ENCODE measurements around the gene NCKAP5L.

DNA sequence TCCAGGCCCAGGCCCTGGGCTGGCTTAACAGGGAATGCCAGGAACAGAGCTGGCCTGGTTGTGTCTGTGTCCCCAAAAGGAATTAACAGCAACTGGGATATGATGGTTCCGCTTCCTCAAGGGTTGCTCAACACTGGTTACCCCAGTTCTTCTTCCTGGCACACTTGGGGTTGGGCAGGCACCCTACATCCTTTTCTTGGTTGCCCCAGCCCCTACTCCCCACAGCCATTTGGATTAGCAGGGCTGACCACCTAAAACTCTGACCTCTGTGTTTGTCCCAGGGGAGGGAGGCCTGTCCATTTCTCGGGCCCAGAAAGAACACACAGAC, 30.8 kb downstream of the NCKAP5L start:
- no peak for TF ChIP-seq CTCF (IDR thresholded peaks at IDR 0.05)
- TF ChIP-seq POLR2A (IDR thresholded peaks at IDR 0.05): no peak
- TF ChIP-seq EP300 (IDR thresholded peaks at IDR 0.05): no peak
